SU-DHL-6 (cell line): Measurements from ENCODE around the gene TIGD4.

ENCODE experiments used
- H2AFZ ChIP-seq: fragments of 200-600 bp; sonication (generic); 2 replicates; pipeline ENCODE4 v1.6.1; 2014; ENCODE audit warnings: low read depth, mild to moderate bottlenecking, moderate library complexity, mixed read lengths, antibody characterized with exemption, low read length; ENCODE audit not compliant: severe bottlenecking
- H3F3A ChIP-seq: fragments of 200-600 bp; shearing (Covaris generic); 2 replicates; pipeline ENCODE4 v1.6.0; 2016; ENCODE audit warnings: antibody characterized with exemption, mild to moderate bottlenecking; ENCODE audit not compliant: insufficient read depth
- H3K27ac ChIP-seq: fragments of 200-600 bp; sonication (generic); 2 replicates; pipeline ENCODE4 v1.5.1; 2016; ENCODE audit warnings: low read depth, mild to moderate bottlenecking, low read length, moderate library complexity, mixed read lengths
- H3K27me3 ChIP-seq: fragments of 200-600 bp; sonication (generic), shearing (Covaris generic); 2 replicates; pipeline ENCODE4 v1.6.0; 2014; ENCODE audit warnings: mild to moderate bottlenecking, low read length
- H3K36me3 ChIP-seq: fragments of 200-600 bp; sonication (generic); 2 replicates; pipeline ENCODE4 v1.6.1; 2014; ENCODE audit warnings: mild to moderate bottlenecking, low read length, mixed read lengths
- H3K4me2 ChIP-seq: fragments of 300-600, 200-600 bp; shearing (Covaris generic), sonication (generic); 2 replicates; pipeline ENCODE4 v1.6.0; 2014; ENCODE audit warnings: low read length, low read depth, mild to moderate bottlenecking; ENCODE audit not compliant: poor library complexity, severe bottlenecking
- H3K4me3 ChIP-seq: fragments of 200-600 bp; sonication (generic); 2 replicates; pipeline ENCODE4 v1.5.1; 2014; ENCODE audit warnings: antibody characterized with exemption, low read length, mild to moderate bottlenecking, mixed read lengths; ENCODE audit not compliant: insufficient read depth, poor library complexity, severe bottlenecking
- H3K79me2 ChIP-seq: fragments of 200-600 bp; sonication (generic); 2 replicates; pipeline ENCODE4 v1.6.1; 2014; ENCODE audit warnings: mild to moderate bottlenecking, low read length, moderate library complexity; ENCODE audit not compliant: insufficient read depth
- H3K9ac ChIP-seq: fragments of 200-600 bp; sonication (generic); 2 replicates; pipeline ENCODE4 v1.7.0; 2014; ENCODE audit warnings: mild to moderate bottlenecking, low read length
- H3K9me2 ChIP-seq: fragments of 200-600 bp; sonication (generic); replicated peaks from 2 replicates; pipeline ENCODE4 v1.6.1; 2014; ENCODE audit warnings: low read length; ENCODE audit not compliant: insufficient read depth
- H3K9me3 ChIP-seq: fragments of 200-600 bp; sonication (generic); 2 replicates; pipeline ENCODE4 v1.6.1; 2014; ENCODE audit warnings: low read length, mixed read lengths; ENCODE audit not compliant: insufficient read depth
- H4K20me1 ChIP-seq: fragments of 200-600 bp; sonication (generic); 2 replicates; pipeline ENCODE4 v1.6.1; 2014; ENCODE audit warnings: low read depth, mild to moderate bottlenecking, antibody characterized with exemption, low read length, moderate library complexity, mixed read lengths
- EZH2phosphoT487 ChIP-seq: fragments of 200-600 bp; sonication (generic), shearing (Covaris generic); conservative IDR thresholded peaks from 2 replicates; pipeline ENCODE4 v1.6.1; 2018; ENCODE audit warnings: mild to moderate bottlenecking, antibody characterized with exemption, low read length, moderate library complexity, mixed read lengths
- TF ChIP-seq, protein P1 (sequence below): fragments of 200-600 bp; sonication (generic); IDR thresholded peaks from one replicate; pipeline ENCODE4 v1.5.1; 2017; ENCODE audit warnings: antibody characterized with exemption, mild to moderate bottlenecking, low read length, moderate library complexity; ENCODE audit not compliant: insufficient read depth, poor library complexity, severe bottlenecking

TIGD4 gene

DNA sequence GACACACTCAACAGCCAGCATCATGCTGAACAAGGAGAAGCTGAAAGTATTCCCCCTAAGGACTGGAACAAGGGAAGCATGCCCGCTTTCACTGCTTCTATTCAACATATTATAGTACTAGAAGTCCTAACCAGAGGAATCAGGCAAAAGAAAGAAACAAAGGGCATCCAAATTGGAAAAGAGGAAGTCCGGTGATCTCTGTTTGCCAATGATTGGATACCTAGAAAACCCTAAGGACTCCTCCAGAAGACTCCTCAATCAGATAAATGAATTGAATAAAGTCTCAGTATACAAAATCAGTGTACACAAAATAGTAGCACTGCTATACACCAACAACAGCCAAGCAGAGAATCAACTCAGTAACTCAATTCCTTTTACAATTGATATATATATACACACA lies 45.0 kb upstream of the TIGD4 start:
- H3K9me2 ChIP-seq: no peaks in the 10 kb centered on the region

GRCh38 chr4:152822323-152822722 lies 42.8 kb upstream of the TIGD4 start:
- Histone ChIP-seq H3K4me2 (no peak overlapping the region), H3K9me3 (no peaks in the 10 kb centered on the region), H3K36me3 (no peaks in the 10 kb centered on the region), H3K4me3 (no peak overlapping the region), H3K79me2 (no peaks in the 10 kb centered on the region), H3K9ac (no peak overlapping the region), H3K27ac (no peak overlapping the region), H2AFZ (no peak overlapping the region), H3K27me3 (no peaks in the 10 kb centered on the region), H3F3A (no peaks in the 10 kb centered on the region), H4K20me1 (no peaks in the 10 kb centered on the region), H3K9me2 (no peaks in the 10 kb centered on the region)
- no peak for TF ChIP-seq EZH2phosphoT487
- TF ChIP-seq, protein P1, sequence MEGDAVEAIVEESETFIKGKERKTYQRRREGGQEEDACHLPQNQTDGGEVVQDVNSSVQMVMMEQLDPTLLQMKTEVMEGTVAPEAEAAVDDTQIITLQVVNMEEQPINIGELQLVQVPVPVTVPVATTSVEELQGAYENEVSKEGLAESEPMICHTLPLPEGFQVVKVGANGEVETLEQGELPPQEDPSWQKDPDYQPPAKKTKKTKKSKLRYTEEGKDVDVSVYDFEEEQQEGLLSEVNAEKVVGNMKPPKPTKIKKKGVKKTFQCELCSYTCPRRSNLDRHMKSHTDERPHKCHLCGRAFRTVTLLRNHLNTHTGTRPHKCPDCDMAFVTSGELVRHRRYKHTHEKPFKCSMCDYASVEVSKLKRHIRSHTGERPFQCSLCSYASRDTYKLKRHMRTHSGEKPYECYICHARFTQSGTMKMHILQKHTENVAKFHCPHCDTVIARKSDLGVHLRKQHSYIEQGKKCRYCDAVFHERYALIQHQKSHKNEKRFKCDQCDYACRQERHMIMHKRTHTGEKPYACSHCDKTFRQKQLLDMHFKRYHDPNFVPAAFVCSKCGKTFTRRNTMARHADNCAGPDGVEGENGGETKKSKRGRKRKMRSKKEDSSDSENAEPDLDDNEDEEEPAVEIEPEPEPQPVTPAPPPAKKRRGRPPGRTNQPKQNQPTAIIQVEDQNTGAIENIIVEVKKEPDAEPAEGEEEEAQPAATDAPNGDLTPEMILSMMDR: no peak

More for the DNA sequence above, 45.0 kb upstream of the TIGD4 start:
- Histone ChIP-seq H3K9ac (no peak overlapping the region), H3K79me2 (no peaks in the 10 kb centered on the region), H4K20me1 (no peaks in the 10 kb centered on the region), H3K27ac (no peak overlapping the region), H2AFZ (no peak overlapping the region), H3F3A (no peaks in the 10 kb centered on the region), H3K9me3 (no peaks in the 10 kb centered on the region), H3K4me3 (no peak overlapping the region), H3K27me3 (no peaks in the 10 kb centered on the region), H3K4me2 (no peak overlapping the region), H3K36me3 (no peaks in the 10 kb centered on the region)
- TF ChIP-seq, protein P1: no peak
- no peak for TF ChIP-seq EZH2phosphoT487

DNA sequence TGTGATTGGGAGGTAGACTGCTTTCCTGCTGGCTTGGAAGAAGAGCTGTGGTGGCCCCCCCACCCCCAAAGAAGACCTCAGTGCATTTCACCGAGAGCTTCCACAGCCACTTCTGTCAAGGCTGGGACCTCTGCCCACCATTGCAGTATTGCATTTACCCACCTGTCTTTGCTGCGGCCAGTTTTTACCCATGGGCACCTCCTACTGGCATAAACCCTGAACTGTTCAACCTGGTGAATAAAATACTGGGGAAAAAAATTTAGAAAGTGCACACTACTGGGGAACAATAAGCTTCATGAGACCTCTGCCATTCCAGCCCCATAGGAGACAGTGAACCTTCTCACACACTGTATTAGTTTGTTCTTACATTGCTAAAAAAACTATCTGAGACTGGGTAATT lies 40.5 kb upstream of the TIGD4 start:
- Histone ChIP-seq H3K27me3 (no peaks in the 10 kb centered on the region), H2AFZ (no peak overlapping the region), H3K27ac (no peak overlapping the region), H3K4me3 (no peak overlapping the region), H4K20me1 (no peaks in the 10 kb centered on the region), H3K4me2 (no peak overlapping the region), H3K9me2 (no peaks in the 10 kb centered on the region), H3K79me2 (no peaks in the 10 kb centered on the region), H3K9me3 (no peaks in the 10 kb centered on the region), H3F3A (no peaks in the 10 kb centered on the region), H3K36me3 (no peaks in the 10 kb centered on the region), H3K9ac (no peak overlapping the region)
- TF ChIP-seq, protein P1: no peak
- no peak for TF ChIP-seq EZH2phosphoT487
